Testis (tissue), 3 donors: ENCODE results near the gene LRP10. TPM values are rescaled to one million over a fixed set of nuclear protein-coding genes. Genes with fewer than 3 reads are reported as not detected.

Experiments used
- DNase-seq: peaks from one replicate; pipeline ENCODE4 v3.0.0-alpha.2; 2019
- H3K27ac ChIP-seq, 2 donors: fragments of 200-600 bp; sonication (generic); one replicate each; pipeline ENCODE4 v1.5.1; 2019
- H3K27me3 ChIP-seq: fragments of 200-600 bp; sonication (generic); one replicate; pipeline ENCODE4 v1.5.1; 2019
- H3K36me3 ChIP-seq: fragments of 200-600 bp; sonication (generic); one replicate; pipeline ENCODE4 v1.5.1; 2017; ENCODE audit warnings: low read depth; ENCODE audit errors: missing control alignments
- H3K4me1 ChIP-seq: fragments of 200-600 bp; sonication (generic); one replicate; pipeline ENCODE4 v1.5.1; 2019
- H3K4me3 ChIP-seq, 2 donors: fragments of 200-600 bp; sonication (generic); one replicate each; pipeline ENCODE4 v1.5.1; 2017 to 2019
- H3K9me3 ChIP-seq: fragments of 200-600 bp; sonication (generic); one replicate; pipeline ENCODE4 v1.5.1; 2017
- POLR2A ChIP-seq: fragments of 450-650 bp; IDR thresholded peaks from one replicate; pipeline ENCODE4 v1.6.1; 2017; ENCODE audit warnings: antibody characterized with exemption, mild to moderate bottlenecking, moderate library complexity
- WGBS, 2 donors: methylation state at CpG; one replicate each; pipeline ENCODE4 v1.1.5; 2018; 5-methylcytosine and 5-hydroxymethylcytosine counted together
- intact Hi-C: fragments of 100-400 bp; cut with DNase I; formaldehyde crosslinking; loops from one replicate; pipeline ENCODE4 v1.15.1; 2023; ENCODE audit warnings: low total_unique reads
- polyA plus RNA-seq: library from polyadenylated mRNA; stranded (reverse); fragments of 350-450 nt; fragmentation: Illumina TruSeq; extraction: RNeasy Lipid Tissue Mini Kit (QIAGEN cat#74804); gene quantifications from one replicate; pipeline ENCODE4 v1.2.3, GENCODE V29; 2014; ENCODE audit warnings: low read depth, low replicate concordance; ENCODE audit not compliant: insufficient read depth
- total RNA-seq, 2 donors: library from RNA; depleted of rRNA; stranded (reverse); fragments of >200 nt; gene quantifications; one replicate each; pipeline ENCODE4 v1.2.3, GENCODE V29; 2016
- TF ChIP-seq, protein P1 (sequence below), 3 experiments: fragments of 450-650 bp in 2 of 3; fragments of 200-600 bp in 1 of 3; sonication (generic) in 1 of 3; IDR thresholded peaks; one replicate each; pipeline ENCODE4 v1.5.1; 2016 to 2019; ENCODE audit warnings: antibody characterized with exemption in 3 of 3, mild to moderate bottlenecking in 2 of 3, moderate library complexity in 1 of 3

LRP10 gene
- total and polyA plus RNA-seq, 3 donors from 2014 or later: 41.3 to 67.7 (median 58.2) TPM

DNA sequence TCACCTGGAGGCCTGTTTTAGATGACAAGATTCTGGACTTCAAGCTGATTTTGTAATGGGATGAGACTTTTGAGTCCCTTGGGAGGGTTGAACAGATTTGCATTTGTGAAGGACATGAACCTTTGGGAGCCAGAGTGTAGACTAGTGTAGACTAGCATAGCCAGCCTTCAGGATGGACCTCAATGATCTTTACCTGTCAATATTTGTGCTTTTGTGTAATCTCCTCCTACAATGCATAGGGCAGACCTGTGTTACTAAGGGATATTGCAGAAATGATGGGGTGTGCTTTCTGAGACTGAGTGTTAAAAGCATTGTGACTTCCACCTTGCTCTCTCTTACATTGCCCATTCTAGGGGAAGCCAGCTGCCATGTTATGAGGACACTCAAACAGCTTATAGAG lies 9.9 kb upstream of the LRP10 start:
- Histone ChIP-seq H3K27ac (no peak overlapping the region), H3K27me3 (no peaks in the 10 kb centered on the region), H3K9me3 (no peaks in the 10 kb centered on the region), H3K4me1 (no peaks in the 10 kb centered on the region), H3K4me3 (no peak overlapping the region), H3K36me3 (no peaks in the 10 kb centered on the region)
- TF ChIP-seq, protein P1, sequence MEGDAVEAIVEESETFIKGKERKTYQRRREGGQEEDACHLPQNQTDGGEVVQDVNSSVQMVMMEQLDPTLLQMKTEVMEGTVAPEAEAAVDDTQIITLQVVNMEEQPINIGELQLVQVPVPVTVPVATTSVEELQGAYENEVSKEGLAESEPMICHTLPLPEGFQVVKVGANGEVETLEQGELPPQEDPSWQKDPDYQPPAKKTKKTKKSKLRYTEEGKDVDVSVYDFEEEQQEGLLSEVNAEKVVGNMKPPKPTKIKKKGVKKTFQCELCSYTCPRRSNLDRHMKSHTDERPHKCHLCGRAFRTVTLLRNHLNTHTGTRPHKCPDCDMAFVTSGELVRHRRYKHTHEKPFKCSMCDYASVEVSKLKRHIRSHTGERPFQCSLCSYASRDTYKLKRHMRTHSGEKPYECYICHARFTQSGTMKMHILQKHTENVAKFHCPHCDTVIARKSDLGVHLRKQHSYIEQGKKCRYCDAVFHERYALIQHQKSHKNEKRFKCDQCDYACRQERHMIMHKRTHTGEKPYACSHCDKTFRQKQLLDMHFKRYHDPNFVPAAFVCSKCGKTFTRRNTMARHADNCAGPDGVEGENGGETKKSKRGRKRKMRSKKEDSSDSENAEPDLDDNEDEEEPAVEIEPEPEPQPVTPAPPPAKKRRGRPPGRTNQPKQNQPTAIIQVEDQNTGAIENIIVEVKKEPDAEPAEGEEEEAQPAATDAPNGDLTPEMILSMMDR (IDR thresholded peaks at IDR 0.05): no peak
- no peak for TF ChIP-seq POLR2A
- DNase-seq: no peak
- intact Hi-C loops: no loop called here

DNA sequence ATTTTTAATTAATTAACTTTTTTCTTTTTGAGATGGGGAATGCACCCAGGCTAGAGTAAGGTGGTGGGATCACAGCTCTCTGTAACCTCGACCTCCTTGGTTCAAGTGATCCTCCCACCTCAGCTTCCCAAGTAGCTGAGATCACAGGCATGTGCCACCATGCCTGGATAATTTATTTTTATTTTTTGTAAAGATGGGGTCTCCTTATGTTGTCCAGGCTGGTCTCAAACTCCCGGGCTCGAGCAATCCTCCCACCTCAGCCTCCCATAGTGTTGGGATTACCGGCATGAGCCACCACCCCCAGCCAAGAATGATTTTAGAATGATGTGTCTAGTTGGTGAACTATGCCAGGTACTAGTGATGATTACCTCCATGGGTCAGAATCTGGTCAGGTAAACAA lies 6.6 kb upstream of the LRP10 start:
- DNase-seq: no peak
- no peak for TF ChIP-seq POLR2A
- TF ChIP-seq, protein P1 (IDR thresholded peaks at IDR 0.05): no peak
- no peak overlapping the region for H3K27ac ChIP-seq
- H3K9me3 ChIP-seq: no peaks in the 10 kb centered on the region
- H3K4me1 ChIP-seq: no peaks in the 10 kb centered on the region
- no peak overlapping the region for H3K4me3 ChIP-seq
- WGBS, 2 donors: 85 to 89% methylated on average over 4 of the region's 4 CpGs
- intact Hi-C loops: no loop called here
- no peaks in the 10 kb centered on the region for H3K36me3 ChIP-seq
- H3K27me3 ChIP-seq: no peaks in the 10 kb centered on the region

DNA sequence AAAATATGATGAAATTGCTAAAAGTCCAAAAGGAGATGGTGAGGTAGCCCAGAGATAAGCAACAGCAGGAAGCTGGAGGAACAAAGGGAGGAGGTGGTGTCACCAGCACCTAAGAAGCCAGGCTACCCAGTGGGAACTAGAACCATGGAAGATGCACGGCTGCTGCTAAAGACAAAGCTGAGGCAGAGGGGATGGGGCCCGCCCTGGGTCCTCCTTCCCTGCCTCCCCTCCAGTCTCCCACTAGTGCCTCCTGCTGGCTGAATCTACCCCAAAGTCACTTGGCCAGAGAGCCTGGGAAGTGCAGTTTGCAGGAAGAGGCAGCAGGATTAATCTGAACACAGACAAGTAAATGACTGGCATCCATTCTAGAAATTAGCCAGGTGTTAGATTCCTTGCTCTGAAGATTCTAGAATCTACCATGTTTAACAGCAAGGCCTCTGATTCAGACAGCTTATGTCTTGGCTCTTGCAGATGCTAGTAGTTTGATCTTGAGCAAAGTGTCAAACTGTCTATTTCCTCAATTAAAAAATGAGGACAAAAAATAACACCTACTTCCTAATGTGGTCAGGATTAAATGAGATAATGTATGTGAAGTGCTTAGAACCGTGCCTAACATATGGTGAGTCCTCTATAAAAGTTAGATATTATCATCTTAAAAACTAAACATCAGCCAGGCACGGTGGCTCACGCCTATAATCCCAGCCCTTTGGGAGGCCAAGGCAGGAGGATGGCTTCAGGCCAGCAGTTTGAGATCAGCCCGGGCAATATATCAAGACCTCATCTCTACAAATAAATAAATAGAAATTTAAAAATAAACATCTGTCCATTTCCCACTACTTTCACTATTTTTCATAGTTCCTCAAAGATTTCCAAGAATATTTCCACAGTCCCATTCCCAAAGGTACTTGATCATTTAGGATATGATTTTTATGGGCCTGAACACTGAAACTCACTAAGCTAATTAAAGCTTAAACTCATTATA lies 5.8 kb upstream of the LRP10 start:
- Histone ChIP-seq H3K27me3 (no peaks in the 10 kb centered on the region), H3K4me3 (no peak overlapping the region), H3K36me3 (no peaks in the 10 kb centered on the region), H3K4me1 (no peaks in the 10 kb centered on the region), H3K27ac (no peak overlapping the region), H3K9me3 (no peaks in the 10 kb centered on the region)
- DNase-seq: no peak
- intact Hi-C loops: no loop called here
- no peak for TF ChIP-seq POLR2A
- TF ChIP-seq, protein P1 (IDR thresholded peaks at IDR 0.05): no peak
- 63 to 68% methylated on average over 6 of the region's 6 CpGs for WGBS, 2 donors

DNA sequence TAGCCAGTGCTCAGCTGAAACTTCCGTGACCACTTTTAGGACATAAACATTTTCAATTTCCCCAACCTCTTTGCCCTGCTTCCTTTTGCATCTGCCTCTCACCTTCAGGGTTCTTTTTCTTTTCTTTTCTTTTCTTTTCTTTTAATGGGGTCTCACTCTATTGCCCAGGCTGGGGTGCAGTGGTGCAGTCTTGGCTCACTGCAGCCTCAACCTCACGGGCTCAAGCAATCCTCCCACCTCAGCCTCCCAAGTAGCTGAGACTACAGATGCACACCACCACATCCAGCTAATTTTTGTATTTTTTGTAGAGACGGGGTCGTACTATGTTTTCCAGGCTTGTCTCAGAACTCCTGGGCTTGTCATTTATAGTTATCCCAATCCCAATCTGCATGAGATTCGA lies 4.7 kb upstream of the LRP10 start:
- DNase-seq: no peak
- WGBS, 2 donors: 93 to 97% methylated on average over 5 of the region's 5 CpGs
- intact Hi-C loops: no loop called here
- Histone ChIP-seq H3K9me3 (no peaks in the 10 kb centered on the region), H3K4me3 (no peak overlapping the region), H3K27me3 (no peaks in the 10 kb centered on the region), H3K27ac (no peak overlapping the region), H3K4me1 (no peaks in the 10 kb centered on the region), H3K36me3 (no peaks in the 10 kb centered on the region)
- TF ChIP-seq POLR2A: no peak
- TF ChIP-seq, protein P1 (IDR thresholded peaks at IDR 0.05): no peak
